ENCODE results near the gene INF2.

INF2 gene

DNA sequence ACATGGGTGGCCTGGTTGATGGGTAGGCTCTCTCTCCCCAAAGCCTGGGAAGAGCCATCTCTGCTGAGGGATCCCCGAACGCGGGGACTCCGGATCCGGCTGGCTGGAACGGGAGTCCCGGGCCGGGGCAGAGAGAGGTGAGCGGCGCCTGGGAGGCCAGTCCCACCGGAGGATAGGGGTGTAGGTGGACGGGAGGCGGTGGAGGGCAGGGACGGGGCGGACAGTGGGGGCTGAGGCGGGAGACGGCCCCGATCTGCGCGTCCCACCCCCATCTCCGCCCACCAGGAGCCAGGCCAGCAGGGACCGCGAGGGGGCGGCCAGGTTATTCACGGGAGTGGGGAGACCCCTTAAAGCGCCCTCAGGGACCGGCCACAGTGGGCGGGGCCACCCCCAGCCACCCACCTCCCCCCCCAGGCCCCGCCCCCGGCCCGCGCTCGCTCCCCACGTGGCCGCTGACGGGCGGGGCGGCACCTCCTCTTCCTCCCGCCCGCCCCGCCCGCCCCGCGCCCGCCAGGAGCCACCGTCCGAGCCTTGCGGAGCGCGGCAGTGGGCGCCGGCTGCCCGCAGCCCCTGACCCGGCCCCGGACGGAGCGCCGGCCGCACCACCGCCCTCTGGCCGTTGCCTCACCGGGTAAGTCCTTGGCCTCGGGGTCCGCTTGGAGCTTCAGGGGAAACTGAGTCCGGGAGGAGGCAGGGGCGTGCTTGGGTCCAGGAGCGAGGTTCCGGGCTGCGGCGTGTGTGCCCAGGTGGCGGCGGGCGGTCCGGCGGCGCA, at the start of gene INF2:
Gene INF2 (plus strand): TSS at position 510 of the 772 bp plus-strand sequence. CDS start 11,748 bp downstream, outside the sequence.
- Histone ChIP-seq H3K27ac (ENCODE audit: low read length) (no peak within 1 kb of the TSS), H3K9ac (ENCODE audit: low read length) (peak within 1 kb of the TSS; percentile 45; the same call in 1 of the 2 replicates), H2AFZ (ENCODE audit: low read length) (no peak within 1 kb of the TSS), H3F3A (ENCODE audit: insufficient read depth, low read length) (no peaks in the 10 kb centered on the region), H3K4me3 (ENCODE audit: low read length) (peak within 1 kb of the TSS; percentile 66), H3K4me1 (ENCODE audit: low read length) (no peaks in the 10 kb centered on the region), H3K4me2 (ENCODE audit: low read depth, low read length) (peak within 1 kb of the TSS; percentile 67; the same call in 1 of the 2 replicates), H3K9me2 (replicated peaks; ENCODE audit: insufficient read depth, low read length) (no peaks in the 10 kb centered on the region), H3K27me3 (replicated peaks; ENCODE audit: insufficient read depth, low read length) (no peaks in the 10 kb centered on the region; the same call in 1 of the 2 replicates), H3K79me2 (ENCODE audit: low read length) (peaks cover 12% of the 10 kb centered on the region), H3K36me3 (replicated peaks; ENCODE audit: insufficient read depth, low read length) (no peaks in the 10 kb centered on the region), H4K20me1 (ENCODE audit: insufficient read depth, low read length) (no peaks in the 10 kb centered on the region), H3K9me3 (replicated peaks; ENCODE audit: insufficient read depth, low read length) (no peaks in the 10 kb centered on the region)
- DNase-seq, result no peak
- TF ChIP-seq, protein P1, sequence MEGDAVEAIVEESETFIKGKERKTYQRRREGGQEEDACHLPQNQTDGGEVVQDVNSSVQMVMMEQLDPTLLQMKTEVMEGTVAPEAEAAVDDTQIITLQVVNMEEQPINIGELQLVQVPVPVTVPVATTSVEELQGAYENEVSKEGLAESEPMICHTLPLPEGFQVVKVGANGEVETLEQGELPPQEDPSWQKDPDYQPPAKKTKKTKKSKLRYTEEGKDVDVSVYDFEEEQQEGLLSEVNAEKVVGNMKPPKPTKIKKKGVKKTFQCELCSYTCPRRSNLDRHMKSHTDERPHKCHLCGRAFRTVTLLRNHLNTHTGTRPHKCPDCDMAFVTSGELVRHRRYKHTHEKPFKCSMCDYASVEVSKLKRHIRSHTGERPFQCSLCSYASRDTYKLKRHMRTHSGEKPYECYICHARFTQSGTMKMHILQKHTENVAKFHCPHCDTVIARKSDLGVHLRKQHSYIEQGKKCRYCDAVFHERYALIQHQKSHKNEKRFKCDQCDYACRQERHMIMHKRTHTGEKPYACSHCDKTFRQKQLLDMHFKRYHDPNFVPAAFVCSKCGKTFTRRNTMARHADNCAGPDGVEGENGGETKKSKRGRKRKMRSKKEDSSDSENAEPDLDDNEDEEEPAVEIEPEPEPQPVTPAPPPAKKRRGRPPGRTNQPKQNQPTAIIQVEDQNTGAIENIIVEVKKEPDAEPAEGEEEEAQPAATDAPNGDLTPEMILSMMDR (IDR thresholded peaks at IDR 0.05; ENCODE audit: low read length), result no peak
- TF ChIP-seq EZH2phosphoT487 (IDR thresholded peaks at IDR 0.05; ENCODE audit: low read length) (no peak), EZH2 (optimal IDR thresholded peaks at IDR 0.05; ENCODE audit: low read depth, low read length) (no peak)

- DNase-seq, result peak; percentile 9
- H3K27me3 ChIP-seq (replicated peaks; ENCODE audit: insufficient read depth, low read length), result peaks cover 45% of the 10 kb centered on the region
- H3K9me3 ChIP-seq (replicated peaks; ENCODE audit: insufficient read depth, low read length), result no peaks in the 10 kb centered on the region
- no peaks in the 10 kb centered on the region for H4K20me1 ChIP-seq (ENCODE audit: insufficient read depth, low read length)
- TF ChIP-seq EZH2 (optimal IDR thresholded peaks at IDR 0.05; ENCODE audit: low read depth, low read length) (no peak), EZH2phosphoT487 (IDR thresholded peaks at IDR 0.05; ENCODE audit: low read length) (no peak)
- TF ChIP-seq, protein P1 (IDR thresholded peaks at IDR 0.05; ENCODE audit: low read length), result peak; percentile 69
- H3K9ac ChIP-seq (ENCODE audit: low read length), result no peak overlapping the region
- H3K27ac ChIP-seq (ENCODE audit: low read length), result no peak overlapping the region
- no peaks in the 10 kb centered on the region for H3K4me1 ChIP-seq (ENCODE audit: low read length)
- H3K79me2 ChIP-seq (ENCODE audit: low read length), result no peaks in the 10 kb centered on the region
- H3K9me2 ChIP-seq (replicated peaks; ENCODE audit: insufficient read depth, low read length), result no peaks in the 10 kb centered on the region
- no peaks in the 10 kb centered on the region for H3F3A ChIP-seq (ENCODE audit: insufficient read depth, low read length)
- H3K36me3 ChIP-seq (replicated peaks; ENCODE audit: insufficient read depth, low read length), result no peaks in the 10 kb centered on the region
- no peak overlapping the region for H3K4me3 ChIP-seq (ENCODE audit: low read length)
- H2AFZ ChIP-seq (ENCODE audit: low read length), result no peak overlapping the region
- no peak overlapping the region for H3K4me2 ChIP-seq (ENCODE audit: low read depth, low read length)
Measured at GRCh38 chr14:104639885-104640548, 49.4 kb upstream of the INF2 start.

DNA sequence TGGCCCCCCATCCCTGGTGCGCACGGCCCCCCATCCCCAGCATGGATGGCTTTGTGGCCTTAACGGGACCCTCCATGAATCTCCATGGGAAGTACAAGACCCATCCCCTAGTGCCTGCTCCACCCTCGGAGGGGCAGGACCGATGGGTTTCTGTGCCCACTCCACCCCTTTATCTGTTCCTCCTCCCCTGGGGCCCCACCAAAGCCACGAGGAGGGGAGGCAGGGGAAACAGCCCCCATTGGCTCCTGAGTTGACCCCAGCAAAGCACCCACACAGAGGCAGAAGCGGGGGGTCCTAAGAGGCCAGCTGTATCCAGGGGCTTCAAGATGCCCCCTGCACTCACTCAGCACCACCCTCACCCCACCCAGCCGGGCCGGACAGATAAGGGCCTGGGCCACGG, 48.7 kb upstream of the INF2 start:
- no peaks in the 10 kb centered on the region for H3K9me2 ChIP-seq (replicated peaks; ENCODE audit: insufficient read depth, low read length)
- H4K20me1 ChIP-seq (ENCODE audit: insufficient read depth, low read length), result no peaks in the 10 kb centered on the region
- DNase-seq, result no peak
- no peak overlapping the region for H2AFZ ChIP-seq (ENCODE audit: low read length)
- no peak overlapping the region for H3K27ac ChIP-seq (ENCODE audit: low read length)
- H3F3A ChIP-seq (ENCODE audit: insufficient read depth, low read length), result no peaks in the 10 kb centered on the region
- no peak overlapping the region for H3K9ac ChIP-seq (ENCODE audit: low read length)
- H3K27me3 ChIP-seq (replicated peaks; ENCODE audit: insufficient read depth, low read length), result peaks cover 50% of the 10 kb centered on the region
- no peaks in the 10 kb centered on the region for H3K9me3 ChIP-seq (replicated peaks; ENCODE audit: insufficient read depth, low read length)
- no peaks in the 10 kb centered on the region for H3K36me3 ChIP-seq (replicated peaks; ENCODE audit: insufficient read depth, low read length)
- TF ChIP-seq, protein P1 (IDR thresholded peaks at IDR 0.05; ENCODE audit: low read length), result no peak
- TF ChIP-seq EZH2phosphoT487 (IDR thresholded peaks at IDR 0.05; ENCODE audit: low read length) (no peak), EZH2 (optimal IDR thresholded peaks at IDR 0.05; ENCODE audit: low read depth, low read length) (no peak)
- no peak overlapping the region for H3K4me2 ChIP-seq (ENCODE audit: low read depth, low read length)
- H3K4me1 ChIP-seq (ENCODE audit: low read length), result no peaks in the 10 kb centered on the region
- H3K79me2 ChIP-seq (ENCODE audit: low read length), result no peaks in the 10 kb centered on the region
- no peak overlapping the region for H3K4me3 ChIP-seq (ENCODE audit: low read length)

All from MM.1S (cell line).